Rectal smooth muscle tissue (tissue), 1 donor: Measurements from ENCODE around the gene INPP5B.

Source experiments
- H3K27ac ChIP-seq: one replicate; pipeline ENCODE4 v1.7.0; 2013; ENCODE audit warnings: low read depth, low read length, inconsistent platforms
- H3K27me3 ChIP-seq: one replicate; pipeline ENCODE4 v1.7.0; 2013; ENCODE audit warnings: low read length; ENCODE audit not compliant: control insufficient read depth, insufficient read depth
- H3K36me3 ChIP-seq: one replicate; pipeline ENCODE4 v1.7.0; 2013; ENCODE audit warnings: low read length; ENCODE audit not compliant: control insufficient read depth, insufficient read depth
- H3K4me1 ChIP-seq: one replicate; pipeline ENCODE4 v1.7.0; 2013; ENCODE audit warnings: low read length; ENCODE audit not compliant: control insufficient read depth, insufficient read depth
- H3K4me3 ChIP-seq: one replicate; pipeline ENCODE4 v1.7.0; 2013; ENCODE audit warnings: low read length
- H3K9ac ChIP-seq: one replicate; pipeline ENCODE4 v1.7.0; 2013; ENCODE audit warnings: low read length

The INPP5B gene

GRCh38 chr1:37831809-37832208 lies 115.0 kb downstream of the INPP5B start:
- Histone ChIP-seq H3K36me3 (peaks cover 29% of the 10 kb centered on the region), H3K27ac (no peak overlapping the region), H3K9ac (no peak overlapping the region), H3K27me3 (no peaks in the 10 kb centered on the region), H3K4me3 (no peak overlapping the region), H3K4me1 (no peaks in the 10 kb centered on the region)

GRCh38 chr1:37831109-37831508 lies 115.7 kb downstream of the INPP5B start:
- no peak overlapping the region for H3K4me3 ChIP-seq
- H3K36me3 ChIP-seq, result peaks cover 26% of the 10 kb centered on the region
- H3K27me3 ChIP-seq, result no peaks in the 10 kb centered on the region
- H3K27ac ChIP-seq, result no peak overlapping the region
- no peak overlapping the region for H3K9ac ChIP-seq
- H3K4me1 ChIP-seq, result no peaks in the 10 kb centered on the region

GRCh38 chr1:37828410-37829074 lies 118.3 kb downstream of the INPP5B start:
- Histone ChIP-seq H3K4me3 (no peak overlapping the region), H3K36me3 (peaks cover 15% of the 10 kb centered on the region), H3K27me3 (no peaks in the 10 kb centered on the region), H3K27ac (no peak overlapping the region), H3K9ac (no peak overlapping the region), H3K4me1 (no peaks in the 10 kb centered on the region)

- Histone ChIP-seq H3K9ac (no peak overlapping the region), H3K36me3 (peaks cover 18% of the 10 kb centered on the region), H3K27ac (no peak overlapping the region), H3K27me3 (no peaks in the 10 kb centered on the region), H3K4me1 (no peaks in the 10 kb centered on the region), H3K4me3 (no peak overlapping the region)
Measured at GRCh38 chr1:37825506-37825905, 121.3 kb downstream of the INPP5B start.

- Histone ChIP-seq H3K36me3 (peaks cover 23% of the 10 kb centered on the region), H3K27me3 (no peaks in the 10 kb centered on the region), H3K4me3 (no peak overlapping the region), H3K9ac (no peak overlapping the region), H3K4me1 (no peaks in the 10 kb centered on the region), H3K27ac (no peak overlapping the region)
Measured at GRCh38 chr1:37824001-37824400, 122.9 kb downstream of the INPP5B start.

- no peaks in the 10 kb centered on the region for H3K4me1 ChIP-seq
- H3K27ac ChIP-seq, result no peak overlapping the region
- peaks cover 23% of the 10 kb centered on the region for H3K36me3 ChIP-seq
Measured at GRCh38 chr1:37822906-37823815, 123.7 kb downstream of the INPP5B start.

GRCh38 chr1:37821481-37821880 lies 125.4 kb downstream of the INPP5B start:
- H3K27me3 ChIP-seq, result no peaks in the 10 kb centered on the region
- peaks cover 25% of the 10 kb centered on the region for H3K36me3 ChIP-seq
- no peak overlapping the region for H3K9ac ChIP-seq
- H3K4me1 ChIP-seq, result peaks cover 2% of the 10 kb centered on the region
- H3K4me3 ChIP-seq, result no peak overlapping the region
- no peak overlapping the region for H3K27ac ChIP-seq

More at GRCh38 chr1:37822906-37823815, 123.7 kb downstream of the INPP5B start:
- H3K9ac ChIP-seq, result no peak overlapping the region
- no peak overlapping the region for H3K4me3 ChIP-seq
- H3K27me3 ChIP-seq, result no peaks in the 10 kb centered on the region

GRCh38 chr1:37817481-37817880 lies 129.4 kb downstream of the INPP5B start:
- no peak overlapping the region for H3K27ac ChIP-seq
- peaks cover 2% of the 10 kb centered on the region for H3K4me1 ChIP-seq
- H3K4me3 ChIP-seq, result no peak overlapping the region
- no peak overlapping the region for H3K9ac ChIP-seq
- no peaks in the 10 kb centered on the region for H3K27me3 ChIP-seq
- H3K36me3 ChIP-seq, result peaks cover 25% of the 10 kb centered on the region

- no peak overlapping the region for H3K27ac ChIP-seq
Measured at GRCh38 chr1:37814252-37814651, 132.6 kb downstream of the INPP5B start.

GRCh38 chr1:37813529-37814145 lies 133.2 kb downstream of the INPP5B start:
- H3K27me3 ChIP-seq, result no peaks in the 10 kb centered on the region
- H3K4me3 ChIP-seq, result no peak overlapping the region
- H3K36me3 ChIP-seq, result peaks cover 12% of the 10 kb centered on the region
- no peak overlapping the region for H3K27ac ChIP-seq
- no peak overlapping the region for H3K9ac ChIP-seq
- H3K4me1 ChIP-seq, result peaks cover 7% of the 10 kb centered on the region

More at GRCh38 chr1:37814252-37814651, 132.6 kb downstream of the INPP5B start:
- Histone ChIP-seq H3K4me1 (peaks cover 4% of the 10 kb centered on the region), H3K36me3 (peaks cover 12% of the 10 kb centered on the region), H3K9ac (no peak overlapping the region), H3K27me3 (no peaks in the 10 kb centered on the region), H3K4me3 (no peak overlapping the region)

GRCh38 chr1:37811027-37811655 lies 135.7 kb downstream of the INPP5B start:
- Histone ChIP-seq H3K36me3 (peaks cover 12% of the 10 kb centered on the region), H3K4me1 (peaks cover 8% of the 10 kb centered on the region), H3K4me3 (no peak overlapping the region), H3K9ac (no peak overlapping the region), H3K27me3 (no peaks in the 10 kb centered on the region), H3K27ac (no peak overlapping the region)
